ENCODE measurements around the gene NDUFB5.

The NDUFB5 gene

GRCh38 chr3:179604321-179605078 lies at the start of gene NDUFB5, which contains the start of gene MRPL47:
Gene NDUFB5 (plus strand): TSS chr3:179604794. CDS start chr3:179604816, 22 bp downstream.
Gene MRPL47 (minus strand): TSS chr3:179604638. CDS start chr3:179604624, 14 bp downstream.
- Mint-ChIP-seq H3K36me3 (ENCODE audit: low read depth) (peaks cover 26% of the 10 kb centered on the region), H3K27ac (peak within 1 kb of the TSS; percentile 99), H3K4me1 (peaks cover 54% of the 10 kb centered on the region), H3K27me3 (no peaks in the 10 kb centered on the region), H3K4me3 (peak within 1 kb of the TSS; percentile 97), H3K9me3 (no peaks in the 10 kb centered on the region)
- ATAC-seq, result peak; percentile 95
- DNase-seq, result peak; percentile 91

- Mint-ChIP-seq H3K27me3 (peaks cover 4% of the 10 kb centered on the region), H3K9me3 (no peaks in the 10 kb centered on the region), H3K4me3 (no peak overlapping the region), H3K27ac (no peak overlapping the region), H3K36me3 (ENCODE audit: low read depth) (peaks cover 3% of the 10 kb centered on the region), H3K4me1 (peaks cover 13% of the 10 kb centered on the region)
- ATAC-seq (no peak), DNase-seq (peak; percentile 53)
Observed at GRCh38 chr3:179558742-179559364, 45.7 kb upstream of the NDUFB5 start.

GRCh38 chr3:179560791-179561190 lies 43.8 kb upstream of the NDUFB5 start:
- peaks cover 31% of the 10 kb centered on the region for H3K4me1 Mint-ChIP-seq
- DNase-seq, result no peak
- no peaks in the 10 kb centered on the region for H3K9me3 Mint-ChIP-seq
- no peak overlapping the region for H3K4me3 Mint-ChIP-seq
- no peak overlapping the region for H3K27ac Mint-ChIP-seq
- H3K27me3 Mint-ChIP-seq, result peaks cover 4% of the 10 kb centered on the region
- peaks cover 5% of the 10 kb centered on the region for H3K36me3 Mint-ChIP-seq (ENCODE audit: low read depth)
- no peak for ATAC-seq

GRCh38 chr3:179562591-179563270 lies 41.9 kb upstream of the NDUFB5 start, which contains the start of gene ACTL6A:
Gene ACTL6A (plus strand): TSS chr3:179562926. CDS start chr3:179563093, 167 bp downstream.
- Mint-ChIP-seq H3K27me3 (peaks cover 2% of the 10 kb centered on the region), H3K36me3 (ENCODE audit: low read depth) (peaks cover 6% of the 10 kb centered on the region), H3K4me1 (peaks cover 37% of the 10 kb centered on the region), H3K4me3 (peak within 1 kb of the TSS; percentile 93), H3K9me3 (no peaks in the 10 kb centered on the region), H3K27ac (peak within 1 kb of the TSS; percentile 97)
- DNase-seq, result peak; percentile 99
- ATAC-seq, result peak; percentile 97

GRCh38 chr3:179563271-179563783 lies 41.3 kb upstream of the NDUFB5 start:
- peaks cover 6% of the 10 kb centered on the region for H3K36me3 Mint-ChIP-seq (ENCODE audit: low read depth)
- H3K9me3 Mint-ChIP-seq, result no peaks in the 10 kb centered on the region
- ATAC-seq (peak; percentile 55), DNase-seq (peak; percentile 72)
- peaks cover 2% of the 10 kb centered on the region for H3K27me3 Mint-ChIP-seq
- H3K27ac Mint-ChIP-seq, result peak overlapping the region; percentile 97
- peaks cover 37% of the 10 kb centered on the region for H3K4me1 Mint-ChIP-seq
- H3K4me3 Mint-ChIP-seq, result peak overlapping the region; percentile 93

- Mint-ChIP-seq H3K36me3 (ENCODE audit: low read depth) (peaks cover 14% of the 10 kb centered on the region), H3K4me1 (peaks cover 37% of the 10 kb centered on the region), H3K27me3 (peaks cover 2% of the 10 kb centered on the region), H3K9me3 (no peaks in the 10 kb centered on the region), H3K4me3 (peak overlapping the region; percentile 54), H3K27ac (peak overlapping the region; percentile 24)
- no peak for DNase-seq
- peak; percentile 18 for ATAC-seq
Observed at GRCh38 chr3:179565496-179565895, 39.1 kb upstream of the NDUFB5 start.

- Mint-ChIP-seq H3K27ac (peak overlapping the region; percentile 4), H3K36me3 (ENCODE audit: low read depth) (peaks cover 33% of the 10 kb centered on the region), H3K9me3 (no peaks in the 10 kb centered on the region), H3K4me1 (no peaks in the 10 kb centered on the region), H3K4me3 (no peak overlapping the region), H3K27me3 (no peaks in the 10 kb centered on the region)
- ATAC-seq (no peak), DNase-seq (no peak)
Observed at GRCh38 chr3:179580992-179581391, 23.6 kb upstream of the NDUFB5 start.

GRCh38 chr3:179589143-179589542 lies 15.5 kb upstream of the NDUFB5 start:
- H3K27me3 Mint-ChIP-seq, result no peaks in the 10 kb centered on the region
- peaks cover 12% of the 10 kb centered on the region for H3K4me1 Mint-ChIP-seq
- no peak overlapping the region for H3K4me3 Mint-ChIP-seq
- DNase-seq (no peak), ATAC-seq (peak; percentile 73)
- H3K9me3 Mint-ChIP-seq, result no peaks in the 10 kb centered on the region
- peaks cover 43% of the 10 kb centered on the region for H3K36me3 Mint-ChIP-seq (ENCODE audit: low read depth)
- peak overlapping the region; percentile 13 for H3K27ac Mint-ChIP-seq

GRCh38 chr3:179590669-179591068 lies 13.9 kb upstream of the NDUFB5 start:
- no peak for DNase-seq
- no peak for ATAC-seq
- H3K4me1 Mint-ChIP-seq, result peaks cover 12% of the 10 kb centered on the region
- no peaks in the 10 kb centered on the region for H3K27me3 Mint-ChIP-seq
- peak overlapping the region; percentile 58 for H3K27ac Mint-ChIP-seq
- H3K4me3 Mint-ChIP-seq, result no peak overlapping the region
- no peaks in the 10 kb centered on the region for H3K9me3 Mint-ChIP-seq
- H3K36me3 Mint-ChIP-seq (ENCODE audit: low read depth), result peaks cover 43% of the 10 kb centered on the region

GRCh38 chr3:179591313-179591712 lies 13.3 kb upstream of the NDUFB5 start:
- ATAC-seq (no peak), DNase-seq (no peak)
- no peaks in the 10 kb centered on the region for H3K27me3 Mint-ChIP-seq
- no peak overlapping the region for H3K27ac Mint-ChIP-seq
- no peaks in the 10 kb centered on the region for H3K9me3 Mint-ChIP-seq
- H3K4me3 Mint-ChIP-seq, result no peak overlapping the region
- peaks cover 12% of the 10 kb centered on the region for H3K4me1 Mint-ChIP-seq
- H3K36me3 Mint-ChIP-seq (ENCODE audit: low read depth), result peaks cover 40% of the 10 kb centered on the region

GRCh38 chr3:179599531-179599930 lies 5.1 kb upstream of the NDUFB5 start:
- no peak for DNase-seq
- H3K36me3 Mint-ChIP-seq (ENCODE audit: low read depth), result peaks cover 42% of the 10 kb centered on the region
- no peaks in the 10 kb centered on the region for H3K9me3 Mint-ChIP-seq
- peaks cover 16% of the 10 kb centered on the region for H3K4me1 Mint-ChIP-seq
- no peak overlapping the region for H3K27ac Mint-ChIP-seq
- H3K4me3 Mint-ChIP-seq, result no peak overlapping the region
- H3K27me3 Mint-ChIP-seq, result no peaks in the 10 kb centered on the region
- ATAC-seq, result no peak

GRCh38 chr3:179603321-179603720 lies 1.3 kb upstream of the NDUFB5 start:
- H3K27ac Mint-ChIP-seq, result peak overlapping the region; percentile 59
- peaks cover 31% of the 10 kb centered on the region for H3K36me3 Mint-ChIP-seq (ENCODE audit: low read depth)
- DNase-seq (no peak), ATAC-seq (no peak)
- H3K9me3 Mint-ChIP-seq, result no peaks in the 10 kb centered on the region
- H3K27me3 Mint-ChIP-seq, result no peaks in the 10 kb centered on the region
- H3K4me3 Mint-ChIP-seq, result peak overlapping the region; percentile 97
- H3K4me1 Mint-ChIP-seq, result peaks cover 44% of the 10 kb centered on the region

GRCh38 chr3:179603831-179604230 lies 763 bp upstream of the NDUFB5 start:
- Mint-ChIP-seq H3K27ac (peak overlapping the region; percentile 99), H3K36me3 (ENCODE audit: low read depth) (peaks cover 28% of the 10 kb centered on the region), H3K27me3 (no peaks in the 10 kb centered on the region), H3K4me1 (peaks cover 47% of the 10 kb centered on the region), H3K4me3 (peak overlapping the region; percentile 97), H3K9me3 (no peaks in the 10 kb centered on the region)
- DNase-seq (no peak), ATAC-seq (no peak)

GRCh38 chr3:179606534-179607085 lies 2.0 kb downstream of the NDUFB5 start:
- H3K36me3 Mint-ChIP-seq (ENCODE audit: low read depth), result peaks cover 19% of the 10 kb centered on the region
- peak overlapping the region; percentile 97 for H3K4me3 Mint-ChIP-seq
- ATAC-seq (no peak), DNase-seq (no peak)
- peaks cover 57% of the 10 kb centered on the region for H3K4me1 Mint-ChIP-seq
- no peaks in the 10 kb centered on the region for H3K9me3 Mint-ChIP-seq
- no peaks in the 10 kb centered on the region for H3K27me3 Mint-ChIP-seq
- peak overlapping the region; percentile 76 for H3K27ac Mint-ChIP-seq

All from activated naive CD8-positive, alpha-beta T cell treated with anti-CD3 and anti-CD28 coated beads, Interleukin-2, amount 50 U/mL, for 24 hours (primary cell).